H1 (cell line): ENCODE results near the gene SMAD1. TPM values are rescaled to one million over a fixed set of nuclear protein-coding genes. Genes with fewer than 3 reads are reported as not detected.
"Not testable (repeated sequence)": the region's sequence is repeated elsewhere in the genome, so short reads cannot be mapped to it uniquely, and the experiment has no call there.

ENCODE experiments used
- CTCF ChIA-PET: fragments of 300-600 bp; sonication (Branson Sonifier 250); formaldehyde crosslinking; loops from one replicate; lab custom pipeline; 2021; ENCODE audit not compliant: partially characterized antibody; lab: Charles Lee
- POLR2A ChIA-PET: fragments of 300-600 bp; sonication (Branson Sonifier 250); formaldehyde crosslinking; loops from one replicate; lab custom pipeline; 2021; ENCODE audit warnings: inconsistent platforms; ENCODE audit not compliant: partially characterized antibody; lab: Charles Lee
- DNase-seq, 2 experiments: peaks; one replicate each; pipeline versions ENCODE4 v3.0.0 to v3.0.0-alpha.2; 2010 to 2022; ENCODE audit warnings: low spot score in 2 of 2, low read depth in 1 of 2, mixed read lengths in 1 of 2
- FAIRE-seq: peaks from 2 replicates; lab custom pipeline; 2011; peaks lifted over from hg19 to GRCh38; lab: Jason Lieb, UNC
- H2AFZ ChIP-seq: 2 replicates; pipeline ENCODE4 v1.8.1; 2012; ENCODE audit warnings: low read length, inconsistent platforms
- H2AK5ac ChIP-seq: 2 replicates; pipeline ENCODE4 v1.6.1; 2013; ENCODE audit warnings: low read depth, low read length
- H2BK120ac ChIP-seq: replicated peaks from 2 replicates; pipeline ENCODE3; 2013; ENCODE audit warnings: low read depth, low read length, inconsistent platforms
- H2BK12ac ChIP-seq: 2 replicates; pipeline ENCODE4 v1.6.1; 2013; ENCODE audit warnings: low read depth, low read length
- H2BK15ac ChIP-seq: 2 replicates; pipeline ENCODE4 v1.6.1; 2013; ENCODE audit warnings: low read length
- H2BK20ac ChIP-seq: 2 replicates; pipeline ENCODE4 v1.6.1; 2013; ENCODE audit warnings: low read length
- H2BK5ac ChIP-seq: 2 replicates; pipeline ENCODE4 v1.6.1; 2013; ENCODE audit warnings: low read depth, low read length
- H3K14ac ChIP-seq: 2 replicates; pipeline ENCODE4 v1.6.1; 2013; ENCODE audit warnings: inconsistent platforms; ENCODE audit not compliant: insufficient read length
- H3K18ac ChIP-seq: 2 replicates; pipeline ENCODE4 v1.6.1; 2013; ENCODE audit warnings: low read length; ENCODE audit errors: extremely low read depth
- H3K23ac ChIP-seq: 2 replicates; pipeline ENCODE4 v1.6.1; 2013; ENCODE audit warnings: inconsistent platforms; ENCODE audit not compliant: insufficient read length
- H3K23me2 ChIP-seq: 2 replicates; pipeline ENCODE4 v1.6.1; 2013; ENCODE audit warnings: low read depth, low read length
- H3K27ac ChIP-seq: 2 replicates; pipeline ENCODE4 v1.6.1; 2011; ENCODE audit warnings: low read depth, low read length, inconsistent platforms
- H3K27me3 ChIP-seq, 4 experiments: replicated peaks in 1 of 4; 1 replicate in 1 of 4; 2 replicates in 3 of 4; pipeline versions ENCODE4 v1.6.1 to v1.8.1; 2011 to 2013; ENCODE audit warnings: low read length in 3 of 4, mild to moderate bottlenecking in 3 of 4, inconsistent platforms in 2 of 4, mixed read lengths in 2 of 4, moderate library complexity in 1 of 4; ENCODE audit not compliant: control insufficient read depth in 3 of 4, insufficient read depth in 3 of 4; ENCODE audit errors: extremely low read depth in 1 of 4
- H3K36me3 ChIP-seq, 4 experiments: 2 replicates each; pipeline versions ENCODE4 v1.6.1 to v1.8.1; 2011 to 2013; ENCODE audit warnings: mild to moderate bottlenecking in 4 of 4, low read length in 3 of 4, moderate library complexity in 2 of 4, control low read depth in 1 of 4, inconsistent platforms in 1 of 4; ENCODE audit not compliant: insufficient read depth in 4 of 4, control insufficient read depth in 2 of 4
- H3K4ac ChIP-seq: replicated peaks from 2 replicates; pipeline ENCODE3; 2013; ENCODE audit warnings: low read length, low read depth, mixed read lengths, inconsistent platforms; ENCODE audit not compliant: insufficient read length
- H3K4me1 ChIP-seq, 4 experiments: replicated peaks in 1 of 4; 1 replicate in 1 of 4; 2 replicates in 3 of 4; pipeline versions ENCODE4 v1.6.1 to v1.8.1; 2011 to 2013; ENCODE audit warnings: low read length in 3 of 4, inconsistent platforms in 2 of 4, mixed read lengths in 1 of 4; ENCODE audit not compliant: insufficient read depth in 4 of 4, control insufficient read depth in 3 of 4
- H3K4me2 ChIP-seq, 2 experiments: 2 replicates each; pipeline versions ENCODE4 v1.6.1 to v1.8.1; 2011 to 2013; ENCODE audit warnings: low read depth in 2 of 2, low read length in 2 of 2, control low read depth in 1 of 2, inconsistent platforms in 1 of 2, mild to moderate bottlenecking in 1 of 2; ENCODE audit not compliant: insufficient read depth in 1 of 2
- H3K4me3 ChIP-seq, 4 experiments: fragments of 200-600, 300-600 bp in 1 of 4; sonication (generic), shearing (Covaris generic), sonication (Bioruptor Twin) in 1 of 4; 2 replicates each; pipeline versions ENCODE4 v1.5.1 to v1.8.1; 2011 to 2016; ENCODE audit warnings: low read length in 4 of 4, low read depth in 3 of 4, control low read depth in 2 of 4, inconsistent platforms in 2 of 4, mild to moderate bottlenecking in 2 of 4, mixed read lengths in 1 of 4, moderate library complexity in 1 of 4; ENCODE audit not compliant: insufficient read depth in 2 of 4; ENCODE audit errors: extremely low read depth in 1 of 4
- H3K56ac ChIP-seq: replicated peaks from 2 replicates; pipeline ENCODE3; 2013; ENCODE audit warnings: low read depth, mild to moderate bottlenecking, mixed read lengths, low read length, inconsistent platforms; ENCODE audit not compliant: insufficient read length
- H3K79me1 ChIP-seq: 2 replicates; pipeline ENCODE4 v1.6.1; 2013; ENCODE audit warnings: low read depth, low read length, control low read depth
- H3K79me2 ChIP-seq, 2 experiments: 2 replicates each; pipeline versions ENCODE4 v1.6.1 to v1.8.1; 2012 to 2013; ENCODE audit warnings: low read length in 2 of 2, mild to moderate bottlenecking in 2 of 2, inconsistent platforms in 1 of 2; ENCODE audit not compliant: insufficient read depth in 2 of 2, control insufficient read depth in 1 of 2
- H3K9ac ChIP-seq, 4 experiments: replicated peaks in 1 of 4; 1 replicate in 1 of 4; 2 replicates in 3 of 4; pipeline versions ENCODE4 v1.6.1 to v1.8.1; 2011 to 2013; ENCODE audit warnings: low read depth in 3 of 4, low read length in 3 of 4, control low read depth in 2 of 4, mild to moderate bottlenecking in 2 of 4, moderate library complexity in 2 of 4, inconsistent platforms in 1 of 4; ENCODE audit errors: extremely low read depth in 1 of 4
- H3K9me3 ChIP-seq, 2 experiments: 2 replicates each; pipeline versions ENCODE4 v1.6.1 to v1.8.1; 2012 to 2013; ENCODE audit warnings: mild to moderate bottlenecking in 2 of 2, moderate library complexity in 2 of 2, control low read depth in 1 of 2, inconsistent platforms in 1 of 2, low read depth in 1 of 2, low read length in 1 of 2, mixed read lengths in 1 of 2; ENCODE audit not compliant: insufficient read depth in 2 of 2
- H4K20me1 ChIP-seq, 2 experiments: replicated peaks in 1 of 2; 2 replicates each; pipeline versions ENCODE3 to v1.8.1; 2011 to 2013; ENCODE audit warnings: inconsistent platforms in 2 of 2, low read length in 2 of 2, mild to moderate bottlenecking in 1 of 2; ENCODE audit not compliant: insufficient read depth in 2 of 2, control insufficient read depth in 1 of 2
- H4K5ac ChIP-seq: 2 replicates; pipeline ENCODE4 v1.6.1; 2013; ENCODE audit warnings: low read length, low read depth, mixed read lengths, inconsistent platforms; ENCODE audit not compliant: insufficient read length
- H4K8ac ChIP-seq: 2 replicates; pipeline ENCODE4 v1.8.0; 2013; ENCODE audit warnings: mild to moderate bottlenecking, moderate library complexity, low read length, inconsistent platforms; ENCODE audit not compliant: insufficient read depth; ENCODE audit errors: extremely low read depth
- H4K91ac ChIP-seq: replicated peaks from 2 replicates; pipeline ENCODE3; 2013; ENCODE audit warnings: low read length, mixed read lengths, inconsistent platforms; ENCODE audit not compliant: insufficient read length
- WGBS, 2 experiments: shearing (Covaris generic) in 1 of 2; methylation state at CpG; one replicate each; pipeline versions ENCODE4 v1.1.6 to v1.1.7; 2013 to 2015; ENCODE audit warnings: low lambda C conversion rate in 2 of 2, mixed read lengths in 2 of 2, inconsistent platforms in 1 of 2, low coverage in 1 of 2, missing lambda C conversion rate in 1 of 2; ENCODE audit not compliant: insufficient replicate concordance in 2 of 2, insufficient coverage in 1 of 2, insufficient read length in 1 of 2; ENCODE audit errors: extremely low coverage in 1 of 2, missing lambda C conversion rate in 1 of 2; 5-methylcytosine and 5-hydroxymethylcytosine counted together
- polyA plus RNA-seq, 7 experiments: library from polyadenylated mRNA; depleted of rRNA in 3 of 7; stranded (reverse) in 5 of 7; unstranded in 2 of 7; fragments of >200 nt in 5 of 7; fragments of 200-250 nt in 2 of 7; gene quantifications; 1 replicate in 5 of 7; 2 replicates in 1 of 7; 4 replicates in 1 of 7; pipeline versions ENCODE4 v1.2.1 to v1.2.3, GENCODE V29; 2011 to 2013; ENCODE audit warnings: missing spikeins in 2 of 7, mixed read lengths in 2 of 7
- total RNA-seq: library from RNA; stranded (reverse); fragmentation: NEBNext Ultra II Directional; extraction: Animal tissue kit (Norgen Biotek cat#: 25700); gene quantifications from 2 replicates; pipeline ENCODE4 v1.2.1, GENCODE V29; 2021

Gene SMAD1
- total and polyA plus RNA-seq, 2 of the 8 experiments (the other 6 are each of a cell fraction or from before 2014, with no cell fraction given): 22.6 to 25.3 TPM

DNA sequence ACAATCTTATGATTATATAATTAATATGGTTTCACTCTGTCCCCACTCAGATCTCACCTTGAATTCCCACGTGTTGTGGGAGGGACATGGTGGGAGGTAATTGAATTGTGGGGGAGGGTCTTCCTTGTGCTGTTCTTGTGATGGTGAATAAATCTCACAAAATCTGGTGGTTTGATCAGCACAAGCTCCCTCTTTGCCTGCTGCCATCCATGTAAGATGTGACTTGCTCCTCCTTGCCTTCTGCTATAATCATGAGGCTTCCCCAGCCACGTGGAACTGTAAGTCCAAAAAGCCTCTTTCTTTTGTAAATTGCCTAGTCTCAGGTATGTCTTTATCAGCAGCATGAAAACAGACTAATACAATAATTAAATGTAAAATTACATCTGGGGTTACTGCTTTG is 107.7 kb downstream of the SMAD1 start:
- H2AK5ac ChIP-seq: not testable (repeated sequence)
- CTCF ChIA-PET: interaction anchor here (2.6 kb wide), 1 partner anchor 20 kb away, joined by 10 read pairs; no protein-coding TSS in a partner anchor

More for the DNA sequence above, 107.7 kb downstream of the SMAD1 start:
- H3K4me1 ChIP-seq, H4K5ac ChIP-seq, H3K18ac ChIP-seq, H2BK20ac ChIP-seq, H3K4ac ChIP-seq, H3K36me3 ChIP-seq, H4K20me1 ChIP-seq, H4K8ac ChIP-seq, H3K56ac ChIP-seq, H2BK15ac ChIP-seq, H3K27me3 ChIP-seq, H3K23me2 ChIP-seq, H3K14ac ChIP-seq, FAIRE-seq, H3K79me1 ChIP-seq, H3K23ac ChIP-seq, H3K9me3 ChIP-seq, H3K79me2 ChIP-seq, H2AFZ ChIP-seq, H3K27ac ChIP-seq, POLR2A ChIA-PET, DNase-seq, H3K4me3 ChIP-seq, H2BK12ac ChIP-seq, H2BK5ac ChIP-seq, H3K9ac ChIP-seq, H4K91ac ChIP-seq, H2BK120ac ChIP-seq, H3K4me2 ChIP-seq: not testable (repeated sequence)
- 89% methylated on average over 2 of the region's 2 CpGs; no CpG with 5 or more reads in 1 of the 2 experiments for WGBS, 2 experiments
